GM12872 (cell line): ENCODE results near the gene SRGAP1.

Experiments
- CTCF ChIP-seq: IDR thresholded peaks from 3 replicates; pipeline ENCODE4 v1.5.1; 2011; ENCODE audit warnings: low read depth, mild to moderate bottlenecking, low read length, moderate library complexity; ENCODE audit not compliant: insufficient read depth

The SRGAP1 gene

DNA sequence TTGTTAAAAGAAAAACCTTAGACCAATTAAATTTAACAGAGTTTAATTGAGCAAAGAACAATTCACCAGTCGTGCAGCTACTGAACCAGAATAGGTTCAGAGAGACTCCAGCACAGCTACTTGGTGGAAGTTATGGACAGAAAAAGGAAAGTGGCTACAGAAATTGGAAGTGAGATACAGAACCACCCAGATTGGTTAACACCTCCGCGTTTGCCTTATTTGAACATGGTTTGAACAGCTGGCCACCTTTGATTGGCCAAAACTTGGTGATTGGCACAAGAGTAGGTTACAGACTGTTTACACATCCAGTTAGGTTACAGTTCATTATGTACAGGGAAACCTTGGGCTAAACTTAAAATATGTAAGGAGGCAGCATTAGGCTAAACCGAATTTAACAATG lies 54.9 kb downstream of the SRGAP1 start:
- no peak for TF ChIP-seq CTCF

- no peak for TF ChIP-seq CTCF
These were observed 56.7 kb downstream of the SRGAP1 start for GRCh38 chr12:63900922-63901793.

DNA sequence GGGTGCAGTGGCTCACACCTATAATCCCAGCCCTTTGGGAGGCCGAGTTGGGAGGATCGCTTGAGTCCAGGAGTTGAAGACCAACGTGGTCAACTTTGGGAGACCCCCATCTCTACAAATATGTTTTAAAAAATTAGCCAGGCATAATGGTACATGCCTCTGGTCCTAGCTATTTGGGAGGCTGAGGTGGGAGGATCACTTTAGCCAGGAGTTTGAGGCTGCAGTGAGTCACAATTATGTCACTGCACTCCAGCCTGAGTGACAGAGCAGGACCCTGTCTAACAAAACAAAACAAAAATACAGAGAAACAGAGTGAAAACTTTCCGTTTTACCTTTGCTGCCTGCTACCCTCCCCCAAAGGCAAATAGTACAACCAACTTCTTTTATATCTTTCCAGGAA lies 60.2 kb downstream of the SRGAP1 start:
- no peak for TF ChIP-seq CTCF

DNA sequence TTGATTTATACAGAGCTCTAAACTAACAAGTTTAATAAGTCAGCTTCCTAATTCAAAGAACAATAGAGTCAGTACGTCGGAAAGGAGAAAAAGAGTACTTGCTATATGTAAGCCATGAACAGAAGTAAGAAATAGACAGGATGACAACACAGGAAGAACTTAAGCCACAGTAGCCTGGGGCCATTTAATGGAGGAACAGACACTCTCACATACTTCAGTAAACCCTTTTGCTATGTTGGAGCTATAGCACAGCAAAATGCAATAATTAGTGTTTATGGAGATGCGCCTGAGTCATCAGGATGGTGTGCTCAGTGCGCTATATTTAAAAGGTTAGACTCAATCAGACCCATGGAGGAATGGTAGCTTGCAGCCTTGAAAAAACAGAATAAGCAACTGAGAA lies 61.0 kb downstream of the SRGAP1 start:
- TF ChIP-seq CTCF: no peak

DNA sequence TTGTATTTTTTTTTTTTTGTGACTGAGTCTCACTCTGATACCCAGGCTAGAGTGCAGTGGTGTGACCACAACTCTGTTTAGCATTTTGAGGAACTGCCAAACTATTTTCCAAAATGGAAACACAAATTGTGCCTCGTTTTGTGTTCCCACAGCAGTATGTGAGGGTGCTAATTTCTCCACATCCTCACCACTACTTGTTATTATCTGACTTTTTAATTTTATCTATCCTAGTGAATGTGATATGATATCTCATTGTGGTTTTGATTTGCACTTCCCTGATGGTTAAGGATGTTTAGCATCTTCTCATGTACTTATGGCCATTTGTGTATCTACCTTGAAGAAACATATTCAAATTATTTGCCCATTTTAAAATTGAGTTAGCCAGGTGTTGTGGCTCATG lies 62.4 kb downstream of the SRGAP1 start:
- TF ChIP-seq CTCF: no peak

DNA sequence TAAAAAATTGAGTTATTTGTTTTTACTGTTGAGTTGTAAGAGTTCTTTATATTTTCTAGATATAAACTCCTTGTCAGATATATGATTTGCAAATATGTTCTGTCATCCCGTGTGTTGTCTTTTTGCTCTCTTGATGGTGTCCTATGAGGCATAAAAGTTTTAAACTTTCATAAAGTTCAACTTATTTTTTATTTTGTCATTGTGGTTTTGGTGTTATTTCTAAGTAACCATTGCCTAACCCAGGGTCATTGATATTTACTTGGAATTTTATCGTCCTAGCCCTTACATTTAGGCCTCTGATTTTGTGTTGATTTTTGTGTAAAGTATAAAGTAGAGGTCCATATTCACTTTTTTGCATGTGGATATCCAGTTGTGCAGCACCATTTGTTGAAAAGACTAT lies 63.1 kb downstream of the SRGAP1 start:
- no peak for TF ChIP-seq CTCF

DNA sequence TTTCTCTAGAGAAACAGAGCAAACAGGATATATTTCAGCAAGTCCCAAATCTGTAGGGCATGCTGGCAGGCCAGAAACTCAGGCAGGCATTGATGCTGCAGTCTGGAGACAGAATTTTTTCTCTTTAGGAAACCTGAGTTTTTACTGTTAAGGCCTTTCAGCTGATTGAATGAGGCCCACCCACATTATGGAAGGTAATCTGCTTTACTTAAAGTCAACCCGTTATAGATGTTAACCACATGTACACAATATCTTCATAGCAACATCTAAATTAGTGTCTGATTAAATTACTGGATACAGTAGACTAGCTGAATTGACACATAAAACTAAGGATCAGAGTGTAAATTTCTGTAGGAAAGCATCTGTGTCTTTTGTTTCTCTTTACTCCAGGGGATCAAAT lies 65.2 kb downstream of the SRGAP1 start:
- TF ChIP-seq CTCF: no peak

DNA sequence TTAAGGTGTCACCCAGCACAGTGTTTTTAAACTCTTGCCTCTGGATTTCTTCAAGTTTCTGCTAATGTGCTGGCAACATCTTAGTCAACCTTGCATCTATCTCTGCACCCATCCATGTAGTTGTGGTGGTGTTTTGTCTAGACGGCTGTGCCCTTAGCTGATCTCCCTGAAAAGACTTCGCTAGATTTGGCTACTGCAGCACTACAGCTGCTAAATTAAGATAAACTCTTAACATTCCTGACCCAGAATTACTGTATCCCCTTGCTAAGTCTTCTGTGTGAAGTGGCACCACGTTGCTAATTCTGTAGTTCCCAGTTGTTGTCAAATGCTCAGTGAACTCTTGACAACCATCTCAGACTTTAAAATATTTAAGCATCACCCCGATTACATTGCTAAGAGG lies 66.8 kb downstream of the SRGAP1 start:
- no peak for TF ChIP-seq CTCF
